Endothelial cell of umbilical vein (primary cell): ENCODE measurements around the gene ADAMTS14.

ENCODE experiments used
- EZH2 ChIP-seq: IDR thresholded peaks from 2 replicates; pipeline ENCODE4 v1.6.1; 2012; ENCODE audit warnings: borderline replicate concordance, low read depth, mild to moderate bottlenecking, moderate library complexity, low read length, inconsistent platforms; ENCODE audit not compliant: severe bottlenecking
- MAX ChIP-seq: IDR thresholded peaks from 2 replicates; pipeline ENCODE4 v1.6.1; 2011; ENCODE audit not compliant: insufficient read depth, insufficient read length
- POLR2A ChIP-seq: IDR thresholded peaks from 2 replicates; pipeline ENCODE4 v1.6.1; 2012; ENCODE audit warnings: low read depth, mild to moderate bottlenecking, control low read depth, low read length
- POLR2AphosphoS5 ChIP-seq: IDR thresholded peaks from 2 replicates; pipeline ENCODE4 v1.6.1; 2012; ENCODE audit warnings: low read depth, mild to moderate bottlenecking, control low read depth, low read length, moderate library complexity; ENCODE audit not compliant: insufficient read depth
- TF ChIP-seq, protein P1 (sequence below), 2 donors: IDR thresholded peaks; 1 replicate in 1 of 2; 2 replicates in 1 of 2; pipeline ENCODE4 v1.5.1; 2011; ENCODE audit warnings: low read length in 2 of 2, mild to moderate bottlenecking in 2 of 2, moderate library complexity in 2 of 2, control low read depth in 1 of 2, inconsistent platforms in 1 of 2, low read depth in 1 of 2; ENCODE audit not compliant: insufficient read depth in 1 of 2; ENCODE audit errors: extremely low read depth in 1 of 2

DNA sequence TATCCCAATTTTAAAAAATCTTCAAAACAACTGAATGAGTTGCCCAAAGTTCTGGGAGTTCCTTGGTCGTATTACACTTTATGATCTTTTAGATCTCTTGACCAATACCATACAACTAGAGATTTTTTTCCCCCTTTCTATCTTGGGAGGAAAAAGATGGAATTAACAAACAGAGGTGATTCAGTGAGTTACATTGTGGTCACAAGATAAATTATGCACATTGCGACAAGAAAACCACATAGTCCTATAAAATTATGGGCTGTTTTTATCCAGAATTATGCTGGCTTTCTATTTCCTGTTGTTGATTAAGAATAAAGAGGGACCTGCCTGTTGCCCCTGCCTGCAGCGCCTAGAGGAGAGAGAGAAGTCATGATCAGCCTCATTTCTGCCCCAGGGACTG, 135.2 kb downstream of the ADAMTS14 start:
- TF ChIP-seq, protein P1, sequence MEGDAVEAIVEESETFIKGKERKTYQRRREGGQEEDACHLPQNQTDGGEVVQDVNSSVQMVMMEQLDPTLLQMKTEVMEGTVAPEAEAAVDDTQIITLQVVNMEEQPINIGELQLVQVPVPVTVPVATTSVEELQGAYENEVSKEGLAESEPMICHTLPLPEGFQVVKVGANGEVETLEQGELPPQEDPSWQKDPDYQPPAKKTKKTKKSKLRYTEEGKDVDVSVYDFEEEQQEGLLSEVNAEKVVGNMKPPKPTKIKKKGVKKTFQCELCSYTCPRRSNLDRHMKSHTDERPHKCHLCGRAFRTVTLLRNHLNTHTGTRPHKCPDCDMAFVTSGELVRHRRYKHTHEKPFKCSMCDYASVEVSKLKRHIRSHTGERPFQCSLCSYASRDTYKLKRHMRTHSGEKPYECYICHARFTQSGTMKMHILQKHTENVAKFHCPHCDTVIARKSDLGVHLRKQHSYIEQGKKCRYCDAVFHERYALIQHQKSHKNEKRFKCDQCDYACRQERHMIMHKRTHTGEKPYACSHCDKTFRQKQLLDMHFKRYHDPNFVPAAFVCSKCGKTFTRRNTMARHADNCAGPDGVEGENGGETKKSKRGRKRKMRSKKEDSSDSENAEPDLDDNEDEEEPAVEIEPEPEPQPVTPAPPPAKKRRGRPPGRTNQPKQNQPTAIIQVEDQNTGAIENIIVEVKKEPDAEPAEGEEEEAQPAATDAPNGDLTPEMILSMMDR (IDR thresholded peaks at IDR 0.05; ENCODE audit: extremely low read depth in 1 of 2, insufficient read depth in 1 of 2, low read depth in 1 of 2, low read length in 2 of 2), result no peak
- TF ChIP-seq POLR2AphosphoS5 (no peak), POLR2A (no peak), EZH2 (no peak), MAX (no peak)
